K562 (cell line): ENCODE data around the gene ACACB.

Experiments used
- KLF10 ChIP-seq: fragments of 250-450 bp; sonication (Bioruptor Pico); IDR thresholded peaks from 2 replicates; pipeline ENCODE4 v1.6.1; 2021; ENCODE audit warnings: matching md5 sums
- SAFB2 ChIP-seq: fragments of 200-400 bp; formaldehyde crosslinking; IDR thresholded peaks from 2 replicates; pipeline ENCODE4 v1.6.1; 2018; ENCODE audit warnings: borderline replicate concordance, low read length, low read depth, moderate library complexity; ENCODE audit not compliant: severe bottlenecking

GRCh38 chr12:109121346-109121880 is 5.0 kb downstream of the ACACB start:
- no peak for TF ChIP-seq SAFB2
- no peak for TF ChIP-seq KLF10
